NCI-H1048 (cell line): ENCODE data around the gene ASTN1.

Source experiments
- DNase-seq: peaks from one replicate; lab custom pipeline; 2025; lab: John Stamatoyannopoulos, UW

Gene ASTN1

GRCh38 chr1:176926330-176927086, 238.0 kb downstream of the ASTN1 start:
- no peak for DNase-seq

- DNase-seq: no peak
Measured at GRCh38 chr1:176925223-176925622, 239.3 kb downstream of the ASTN1 start.

- no peak for DNase-seq
Measured at GRCh38 chr1:176923283-176923682, 241.2 kb downstream of the ASTN1 start.

- DNase-seq: no peak
Measured at GRCh38 chr1:176919386-176920378, 244.8 kb downstream of the ASTN1 start.

GRCh38 chr1:176905648-176906047, 258.9 kb downstream of the ASTN1 start:
- no peak for DNase-seq

GRCh38 chr1:176904057-176904751, 260.3 kb downstream of the ASTN1 start:
- no peak for DNase-seq

- DNase-seq: no peak
Measured at GRCh38 chr1:176903474-176903873, 261.0 kb downstream of the ASTN1 start.

- DNase-seq: no peak
Measured at GRCh38 chr1:176899321-176899720, 265.2 kb downstream of the ASTN1 start.

GRCh38 chr1:176897350-176898236, 266.9 kb downstream of the ASTN1 start:
- peak; percentile 47 for DNase-seq

GRCh38 chr1:176896216-176896615, 268.3 kb downstream of the ASTN1 start:
- DNase-seq: no peak

GRCh38 chr1:176894450-176894849, 270.1 kb downstream of the ASTN1 start:
- DNase-seq: no peak

GRCh38 chr1:176893625-176894352, 270.7 kb downstream of the ASTN1 start:
- no peak for DNase-seq

- DNase-seq: no peak
Measured at GRCh38 chr1:176888471-176889032, 276.0 kb downstream of the ASTN1 start.

GRCh38 chr1:176885751-176886150, 278.8 kb downstream of the ASTN1 start:
- no peak for DNase-seq

GRCh38 chr1:176885341-176885740, 279.2 kb downstream of the ASTN1 start:
- DNase-seq: no peak

GRCh38 chr1:176884911-176885310, 279.6 kb downstream of the ASTN1 start:
- no peak for DNase-seq

- no peak for DNase-seq
Measured at GRCh38 chr1:176884286-176884685, 280.2 kb downstream of the ASTN1 start.

GRCh38 chr1:176880955-176881595, 283.4 kb downstream of the ASTN1 start:
- DNase-seq: peak; percentile 87

- no peak for DNase-seq
Measured at GRCh38 chr1:176879784-176880620, 284.5 kb downstream of the ASTN1 start.
